SU-DHL-6 (cell line): Measurements from ENCODE around the gene SBF1.

Experiments used
- H2AFZ ChIP-seq: fragments of 200-600 bp; sonication (generic); 2 replicates; pipeline ENCODE4 v1.6.1; 2014; ENCODE audit warnings: low read depth, mild to moderate bottlenecking, moderate library complexity, mixed read lengths, antibody characterized with exemption, low read length; ENCODE audit not compliant: severe bottlenecking
- H3F3A ChIP-seq: fragments of 200-600 bp; shearing (Covaris generic); 2 replicates; pipeline ENCODE4 v1.6.0; 2016; ENCODE audit warnings: antibody characterized with exemption, mild to moderate bottlenecking; ENCODE audit not compliant: insufficient read depth
- H3K27ac ChIP-seq: fragments of 200-600 bp; sonication (generic); 2 replicates; pipeline ENCODE4 v1.5.1; 2016; ENCODE audit warnings: low read depth, mild to moderate bottlenecking, low read length, moderate library complexity, mixed read lengths
- H3K27me3 ChIP-seq: fragments of 200-600 bp; sonication (generic), shearing (Covaris generic); 2 replicates; pipeline ENCODE4 v1.6.0; 2014; ENCODE audit warnings: mild to moderate bottlenecking, low read length
- H3K36me3 ChIP-seq: fragments of 200-600 bp; sonication (generic); 2 replicates; pipeline ENCODE4 v1.6.1; 2014; ENCODE audit warnings: mild to moderate bottlenecking, low read length, mixed read lengths
- H3K4me2 ChIP-seq: fragments of 300-600, 200-600 bp; shearing (Covaris generic), sonication (generic); 2 replicates; pipeline ENCODE4 v1.6.0; 2014; ENCODE audit warnings: low read length, low read depth, mild to moderate bottlenecking; ENCODE audit not compliant: poor library complexity, severe bottlenecking
- H3K4me3 ChIP-seq: fragments of 200-600 bp; sonication (generic); 2 replicates; pipeline ENCODE4 v1.5.1; 2014; ENCODE audit warnings: antibody characterized with exemption, low read length, mild to moderate bottlenecking, mixed read lengths; ENCODE audit not compliant: insufficient read depth, poor library complexity, severe bottlenecking
- H3K79me2 ChIP-seq: fragments of 200-600 bp; sonication (generic); 2 replicates; pipeline ENCODE4 v1.6.1; 2014; ENCODE audit warnings: mild to moderate bottlenecking, low read length, moderate library complexity; ENCODE audit not compliant: insufficient read depth
- H3K9ac ChIP-seq: fragments of 200-600 bp; sonication (generic); 2 replicates; pipeline ENCODE4 v1.7.0; 2014; ENCODE audit warnings: mild to moderate bottlenecking, low read length
- H3K9me2 ChIP-seq: fragments of 200-600 bp; sonication (generic); replicated peaks from 2 replicates; pipeline ENCODE4 v1.6.1; 2014; ENCODE audit warnings: low read length; ENCODE audit not compliant: insufficient read depth
- H3K9me3 ChIP-seq: fragments of 200-600 bp; sonication (generic); 2 replicates; pipeline ENCODE4 v1.6.1; 2014; ENCODE audit warnings: low read length, mixed read lengths; ENCODE audit not compliant: insufficient read depth
- H4K20me1 ChIP-seq: fragments of 200-600 bp; sonication (generic); 2 replicates; pipeline ENCODE4 v1.6.1; 2014; ENCODE audit warnings: low read depth, mild to moderate bottlenecking, antibody characterized with exemption, low read length, moderate library complexity, mixed read lengths
- EZH2phosphoT487 ChIP-seq: fragments of 200-600 bp; sonication (generic), shearing (Covaris generic); conservative IDR thresholded peaks from 2 replicates; pipeline ENCODE4 v1.6.1; 2018; ENCODE audit warnings: mild to moderate bottlenecking, antibody characterized with exemption, low read length, moderate library complexity, mixed read lengths
- TF ChIP-seq, protein P1 (sequence below): fragments of 200-600 bp; sonication (generic); IDR thresholded peaks from one replicate; pipeline ENCODE4 v1.5.1; 2017; ENCODE audit warnings: antibody characterized with exemption, mild to moderate bottlenecking, low read length, moderate library complexity; ENCODE audit not compliant: insufficient read depth, poor library complexity, severe bottlenecking

The SBF1 gene

DNA sequence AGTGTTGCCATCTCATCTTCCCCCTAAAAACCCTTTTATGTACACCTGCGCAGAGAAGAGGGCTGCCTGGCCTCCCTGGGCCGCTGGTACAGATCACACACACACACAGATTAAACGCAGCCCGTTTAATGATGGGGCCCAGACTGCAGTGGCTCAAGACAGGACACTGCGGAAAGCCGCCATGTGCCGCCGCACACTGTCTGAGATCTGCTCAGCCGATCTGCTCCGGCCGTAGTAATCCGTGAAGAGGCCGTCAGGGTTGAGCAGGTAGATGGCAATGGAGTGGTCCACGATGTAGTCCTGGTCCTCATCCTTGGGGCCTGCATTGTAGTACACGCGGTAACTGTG, 48.6 kb upstream of the SBF1 start:
- Histone ChIP-seq H2AFZ (no peak overlapping the region), H3K27me3 (no peaks in the 10 kb centered on the region), H3K4me3 (no peak overlapping the region), H3K27ac (no peak overlapping the region), H3K9me2 (no peaks in the 10 kb centered on the region), H3K9ac (no peak overlapping the region), H3F3A (peaks cover 11% of the 10 kb centered on the region; the same call in 1 of the 2 replicates), H3K9me3 (no peaks in the 10 kb centered on the region), H4K20me1 (no peaks in the 10 kb centered on the region), H3K4me2 (no peak overlapping the region), H3K79me2 (peaks cover 10% of the 10 kb centered on the region; the same call in 1 of the 2 replicates), H3K36me3 (no peaks in the 10 kb centered on the region)
- TF ChIP-seq, protein P1, sequence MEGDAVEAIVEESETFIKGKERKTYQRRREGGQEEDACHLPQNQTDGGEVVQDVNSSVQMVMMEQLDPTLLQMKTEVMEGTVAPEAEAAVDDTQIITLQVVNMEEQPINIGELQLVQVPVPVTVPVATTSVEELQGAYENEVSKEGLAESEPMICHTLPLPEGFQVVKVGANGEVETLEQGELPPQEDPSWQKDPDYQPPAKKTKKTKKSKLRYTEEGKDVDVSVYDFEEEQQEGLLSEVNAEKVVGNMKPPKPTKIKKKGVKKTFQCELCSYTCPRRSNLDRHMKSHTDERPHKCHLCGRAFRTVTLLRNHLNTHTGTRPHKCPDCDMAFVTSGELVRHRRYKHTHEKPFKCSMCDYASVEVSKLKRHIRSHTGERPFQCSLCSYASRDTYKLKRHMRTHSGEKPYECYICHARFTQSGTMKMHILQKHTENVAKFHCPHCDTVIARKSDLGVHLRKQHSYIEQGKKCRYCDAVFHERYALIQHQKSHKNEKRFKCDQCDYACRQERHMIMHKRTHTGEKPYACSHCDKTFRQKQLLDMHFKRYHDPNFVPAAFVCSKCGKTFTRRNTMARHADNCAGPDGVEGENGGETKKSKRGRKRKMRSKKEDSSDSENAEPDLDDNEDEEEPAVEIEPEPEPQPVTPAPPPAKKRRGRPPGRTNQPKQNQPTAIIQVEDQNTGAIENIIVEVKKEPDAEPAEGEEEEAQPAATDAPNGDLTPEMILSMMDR = no peak
- TF ChIP-seq EZH2phosphoT487 = no peak

DNA sequence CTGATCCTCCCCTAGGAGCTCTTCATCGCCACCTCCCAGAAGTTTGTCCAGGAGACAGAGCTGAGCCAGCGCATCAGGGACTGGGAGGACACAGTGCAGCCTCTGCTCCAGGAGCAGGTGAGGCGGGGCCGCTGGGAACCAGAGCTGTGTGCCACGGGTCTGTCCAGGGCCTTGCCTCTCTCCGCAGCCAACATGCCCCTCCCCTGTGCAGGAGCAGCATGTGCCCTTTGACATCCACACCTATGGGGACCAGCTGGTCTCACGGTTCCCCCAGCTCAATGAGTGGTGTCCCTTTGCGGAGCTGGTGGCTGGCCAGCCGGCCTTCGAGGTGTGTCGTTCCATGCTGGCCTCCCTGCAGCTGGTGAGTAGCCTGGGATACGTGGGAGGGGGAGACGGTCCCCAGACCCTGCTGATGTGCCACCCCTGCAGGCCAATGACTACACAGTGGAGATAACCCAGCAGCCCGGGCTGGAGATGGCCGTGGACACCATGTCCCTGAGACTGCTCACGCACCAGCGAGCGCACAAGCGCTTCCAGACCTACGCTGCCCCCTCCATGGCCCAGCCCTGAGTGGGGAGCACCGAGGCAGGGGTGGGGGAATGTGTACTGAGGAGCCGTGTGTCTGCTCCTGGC, 48.1 kb upstream of the SBF1 start:
- H3K27ac ChIP-seq = no peak overlapping the region
- no peaks in the 10 kb centered on the region for H3K9me3 ChIP-seq
- H3K9ac ChIP-seq = no peak overlapping the region
- no peaks in the 10 kb centered on the region for H3K9me2 ChIP-seq
- H3K27me3 ChIP-seq = no peaks in the 10 kb centered on the region
- TF ChIP-seq EZH2phosphoT487 = no peak
- TF ChIP-seq, protein P1 = no peak
- no peak overlapping the region for H3K4me3 ChIP-seq
- H3F3A ChIP-seq = peaks cover 6% of the 10 kb centered on the region; the same call in 1 of the 2 replicates
- no peaks in the 10 kb centered on the region for H3K36me3 ChIP-seq
- H3K79me2 ChIP-seq = peaks cover 10% of the 10 kb centered on the region; the same call in 1 of the 2 replicates
- H3K4me2 ChIP-seq = no peak overlapping the region
- no peak overlapping the region for H2AFZ ChIP-seq
- no peaks in the 10 kb centered on the region for H4K20me1 ChIP-seq

DNA sequence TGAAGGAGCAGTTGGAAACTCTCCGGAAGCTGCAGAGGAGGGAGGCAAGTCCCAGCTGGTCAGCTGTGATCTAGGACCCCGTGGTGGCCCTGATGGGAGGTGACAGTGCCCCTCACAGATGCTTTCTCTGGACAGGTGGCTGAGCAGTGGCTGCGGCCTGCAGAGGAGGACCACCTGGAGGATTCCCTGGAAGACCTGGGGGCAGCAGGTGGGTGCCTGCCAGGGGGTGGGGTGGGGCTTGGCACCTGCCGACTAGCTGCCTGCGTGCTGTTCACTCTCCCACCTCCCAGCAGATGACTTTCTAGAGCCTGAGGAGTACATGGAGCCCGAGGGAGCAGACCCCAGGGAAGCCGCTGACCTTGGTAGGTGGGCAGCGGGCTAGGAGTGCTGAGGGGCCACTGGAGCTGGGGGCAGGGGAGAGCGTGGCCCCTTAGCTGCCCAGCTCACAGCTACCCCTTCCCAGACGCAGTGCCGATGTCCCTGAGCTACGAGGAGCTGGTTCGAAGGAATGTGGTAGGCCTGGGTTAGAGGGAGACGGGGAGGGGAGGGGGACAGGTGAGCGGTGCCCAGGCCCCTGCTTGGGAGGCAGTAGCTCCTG, 47.5 kb upstream of the SBF1 start:
- H3K27ac ChIP-seq = no peak overlapping the region
- H3K79me2 ChIP-seq = peaks cover 10% of the 10 kb centered on the region; the same call in 1 of the 2 replicates
- H3K27me3 ChIP-seq = no peaks in the 10 kb centered on the region
- H3K9ac ChIP-seq = no peak overlapping the region
- H3K4me3 ChIP-seq = no peak overlapping the region
- no peaks in the 10 kb centered on the region for H3K9me2 ChIP-seq
- no peak overlapping the region for H2AFZ ChIP-seq
- H3K9me3 ChIP-seq = no peaks in the 10 kb centered on the region
- no peaks in the 10 kb centered on the region for H3K36me3 ChIP-seq
- H4K20me1 ChIP-seq = no peaks in the 10 kb centered on the region
- no peaks in the 10 kb centered on the region for H3F3A ChIP-seq
- no peak overlapping the region for H3K4me2 ChIP-seq
- TF ChIP-seq, protein P1 = no peak
- no peak for TF ChIP-seq EZH2phosphoT487
